WTC11 (cell line): ENCODE data around the gene SYT7. TPM values are rescaled to one million over a fixed set of nuclear protein-coding genes. Genes with fewer than 3 reads are reported as not detected.

ENCODE experiments used
- CREB1 ChIP-seq: sonication (generic); formaldehyde crosslinking; IDR thresholded peaks from 2 replicates; pipeline ENCODE4 v1.8.0; 2023; ENCODE audit warnings: mild to moderate bottlenecking, missing genetic modification reagents
- ELF4 ChIP-seq: sonication (generic); formaldehyde crosslinking; IDR thresholded peaks from 2 replicates; pipeline ENCODE4 v1.8.1; 2022; ENCODE audit warnings: low read depth, mild to moderate bottlenecking, moderate library complexity, missing genetic modification reagents
- EMX1 ChIP-seq: fragments of 250-450 bp; sonication (Bioruptor Pico); IDR thresholded peaks from 2 replicates; pipeline ENCODE4 v1.8.0; 2021; ENCODE audit warnings: mild to moderate bottlenecking
- KAT7 ChIP-seq: sonication (generic); formaldehyde crosslinking; IDR thresholded peaks from 2 replicates; pipeline ENCODE4 v1.8.1; 2023; ENCODE audit warnings: missing genetic modification reagents, mild to moderate bottlenecking, borderline replicate concordance
- SMAD4 ChIP-seq: sonication (generic); formaldehyde crosslinking; IDR thresholded peaks from 2 replicates; pipeline ENCODE4 v1.8.0; 2022; ENCODE audit warnings: mild to moderate bottlenecking, missing genetic modification reagents
- SP1 ChIP-seq: sonication (generic); formaldehyde crosslinking; conservative IDR thresholded peaks from 2 replicates; pipeline ENCODE4 v1.8.1; 2022; ENCODE audit warnings: missing genetic modification reagents
- TCF7 ChIP-seq: sonication (generic); formaldehyde crosslinking; IDR thresholded peaks from 2 replicates; pipeline ENCODE4 v1.8.0; 2022; ENCODE audit warnings: mild to moderate bottlenecking, low read depth, missing genetic modification reagents, moderate library complexity
- ZNF317 ChIP-seq: sonication (generic); formaldehyde crosslinking; IDR thresholded peaks from 2 replicates; pipeline ENCODE4 v1.8.1; 2023; ENCODE audit warnings: low read depth, mild to moderate bottlenecking, moderate library complexity, missing genetic modification reagents, borderline replicate concordance
- ZNF671 ChIP-seq: fragments of 250-450 bp; sonication (Bioruptor Pico); IDR thresholded peaks from 2 replicates; pipeline ENCODE4 v1.8.0; 2021; ENCODE audit warnings: mild to moderate bottlenecking
- total RNA-seq: library from RNA; stranded (reverse); gene quantifications from 3 replicates; pipeline ENCODE4 v1.2.3, GENCODE V29; 2021
- TF ChIP-seq, protein P1 (sequence below): sonication (generic); formaldehyde crosslinking; conservative IDR thresholded peaks from 2 replicates; pipeline ENCODE4 v1.8.1; 2023; ENCODE audit warnings: mild to moderate bottlenecking, low read depth, missing genetic modification reagents, moderate library complexity
- TF ChIP-seq, protein P2 (sequence below): sonication (generic); formaldehyde crosslinking; IDR thresholded peaks from 2 replicates; pipeline ENCODE4 v1.8.0; 2022; ENCODE audit warnings: mild to moderate bottlenecking, missing genetic modification reagents
- TF ChIP-seq, protein P3 (sequence below): sonication (generic); formaldehyde crosslinking; IDR thresholded peaks from 2 replicates; pipeline ENCODE4 v1.8.0; 2022; ENCODE audit warnings: mild to moderate bottlenecking, missing genetic modification reagents
- TF ChIP-seq, protein P4 (sequence below): sonication (generic); formaldehyde crosslinking; IDR thresholded peaks from 2 replicates; pipeline ENCODE4 v1.8.1; 2023; ENCODE audit warnings: mild to moderate bottlenecking, missing genetic modification reagents, moderate library complexity
- TF ChIP-seq, protein P5 (sequence below): fragments of 250-450 bp; sonication (Bioruptor Pico); IDR thresholded peaks from 2 replicates; pipeline ENCODE4 v1.9.0; 2021; ENCODE audit warnings: mild to moderate bottlenecking, borderline replicate concordance
- TF ChIP-seq, protein P6 (sequence below): sonication (generic); formaldehyde crosslinking; IDR thresholded peaks from 2 replicates; pipeline ENCODE4 v1.8.1; 2023; ENCODE audit warnings: mild to moderate bottlenecking, missing genetic modification reagents, moderate library complexity
- TF ChIP-seq, protein P7 (sequence below): sonication (generic); formaldehyde crosslinking; IDR thresholded peaks from 2 replicates; pipeline ENCODE4 v1.8.0; 2023; ENCODE audit warnings: mild to moderate bottlenecking, missing genetic modification reagents
- TF ChIP-seq, protein P8 (sequence below): sonication (generic); formaldehyde crosslinking; IDR thresholded peaks from 2 replicates; pipeline ENCODE4 v1.8.0; 2022; ENCODE audit warnings: missing genetic modification reagents
- TF ChIP-seq, protein P9 (sequence below): sonication (generic); formaldehyde crosslinking; IDR thresholded peaks from 2 replicates; pipeline ENCODE4 v1.8.0; 2023; ENCODE audit warnings: missing genetic modification reagents

SYT7 gene
- total RNA-seq, 1 experiment from 2014 or later, result 12.5 TPM

DNA sequence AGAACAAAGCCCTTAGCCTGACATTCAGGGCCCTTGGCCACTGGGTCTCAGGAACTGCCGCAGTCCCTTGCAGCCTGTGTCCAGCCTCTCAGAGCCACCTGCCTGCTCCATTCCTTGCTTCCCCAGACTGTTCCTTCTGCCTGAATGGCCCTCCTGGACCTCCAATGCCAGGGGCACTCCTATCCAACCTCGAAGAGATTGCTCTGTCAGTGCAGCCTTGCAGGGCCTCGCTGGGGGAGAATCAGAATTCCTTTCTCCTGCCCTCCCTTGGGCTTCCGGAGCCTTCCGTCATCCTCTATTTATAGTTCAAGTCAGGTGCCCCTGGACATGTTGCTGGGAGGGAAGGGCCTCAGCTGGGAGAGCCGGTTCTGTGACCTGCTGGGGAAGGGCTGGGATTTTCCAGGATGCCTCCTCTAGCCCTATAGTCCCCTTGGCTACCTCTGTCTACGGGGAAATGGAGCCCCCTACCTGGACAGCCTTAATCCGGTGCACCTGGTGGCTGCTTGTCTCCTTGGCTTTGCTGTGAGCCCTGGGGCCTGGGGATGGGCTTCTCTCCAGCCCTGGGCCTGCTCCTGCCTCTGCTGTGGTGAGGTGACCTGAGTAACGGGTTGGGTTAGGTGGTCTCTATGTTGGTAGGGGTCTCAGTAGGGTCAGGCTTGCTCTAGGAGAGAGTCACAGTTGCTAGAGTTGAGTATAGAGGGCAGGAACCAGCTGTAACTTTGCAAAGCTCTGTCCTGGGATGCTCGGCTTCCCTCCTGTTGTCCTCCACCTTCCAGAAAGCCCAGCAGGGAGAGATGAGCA, 45.9 kb upstream of the SYT7 start (continued):
- TF ChIP-seq, protein P1, sequence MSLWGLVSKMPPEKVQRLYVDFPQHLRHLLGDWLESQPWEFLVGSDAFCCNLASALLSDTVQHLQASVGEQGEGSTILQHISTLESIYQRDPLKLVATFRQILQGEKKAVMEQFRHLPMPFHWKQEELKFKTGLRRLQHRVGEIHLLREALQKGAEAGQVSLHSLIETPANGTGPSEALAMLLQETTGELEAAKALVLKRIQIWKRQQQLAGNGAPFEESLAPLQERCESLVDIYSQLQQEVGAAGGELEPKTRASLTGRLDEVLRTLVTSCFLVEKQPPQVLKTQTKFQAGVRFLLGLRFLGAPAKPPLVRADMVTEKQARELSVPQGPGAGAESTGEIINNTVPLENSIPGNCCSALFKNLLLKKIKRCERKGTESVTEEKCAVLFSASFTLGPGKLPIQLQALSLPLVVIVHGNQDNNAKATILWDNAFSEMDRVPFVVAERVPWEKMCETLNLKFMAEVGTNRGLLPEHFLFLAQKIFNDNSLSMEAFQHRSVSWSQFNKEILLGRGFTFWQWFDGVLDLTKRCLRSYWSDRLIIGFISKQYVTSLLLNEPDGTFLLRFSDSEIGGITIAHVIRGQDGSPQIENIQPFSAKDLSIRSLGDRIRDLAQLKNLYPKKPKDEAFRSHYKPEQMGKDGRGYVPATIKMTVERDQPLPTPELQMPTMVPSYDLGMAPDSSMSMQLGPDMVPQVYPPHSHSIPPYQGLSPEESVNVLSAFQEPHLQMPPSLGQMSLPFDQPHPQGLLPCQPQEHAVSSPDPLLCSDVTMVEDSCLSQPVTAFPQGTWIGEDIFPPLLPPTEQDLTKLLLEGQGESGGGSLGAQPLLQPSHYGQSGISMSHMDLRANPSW, result no peak
- TF ChIP-seq ZNF671 (CRISPR knock-in tag) (no peak), SMAD4 (CRISPR knock-in tag) (no peak), CREB1 (no peak), ELF4 (CRISPR knock-in tag) (no peak), ZNF317 (CRISPR knock-in tag) (no peak), KAT7 (no peak), EMX1 (CRISPR knock-in tag) (no peak), SP1 (CRISPR knock-in tag) (no peak), TCF7 (CRISPR knock-in tag) (no peak)
- TF ChIP-seq, protein P2, sequence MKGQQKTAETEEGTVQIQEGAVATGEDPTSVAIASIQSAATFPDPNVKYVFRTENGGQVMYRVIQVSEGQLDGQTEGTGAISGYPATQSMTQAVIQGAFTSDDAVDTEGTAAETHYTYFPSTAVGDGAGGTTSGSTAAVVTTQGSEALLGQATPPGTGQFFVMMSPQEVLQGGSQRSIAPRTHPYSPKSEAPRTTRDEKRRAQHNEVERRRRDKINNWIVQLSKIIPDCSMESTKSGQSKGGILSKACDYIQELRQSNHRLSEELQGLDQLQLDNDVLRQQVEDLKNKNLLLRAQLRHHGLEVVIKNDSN, result peak; percentile 76
- TF ChIP-seq, protein P3, sequence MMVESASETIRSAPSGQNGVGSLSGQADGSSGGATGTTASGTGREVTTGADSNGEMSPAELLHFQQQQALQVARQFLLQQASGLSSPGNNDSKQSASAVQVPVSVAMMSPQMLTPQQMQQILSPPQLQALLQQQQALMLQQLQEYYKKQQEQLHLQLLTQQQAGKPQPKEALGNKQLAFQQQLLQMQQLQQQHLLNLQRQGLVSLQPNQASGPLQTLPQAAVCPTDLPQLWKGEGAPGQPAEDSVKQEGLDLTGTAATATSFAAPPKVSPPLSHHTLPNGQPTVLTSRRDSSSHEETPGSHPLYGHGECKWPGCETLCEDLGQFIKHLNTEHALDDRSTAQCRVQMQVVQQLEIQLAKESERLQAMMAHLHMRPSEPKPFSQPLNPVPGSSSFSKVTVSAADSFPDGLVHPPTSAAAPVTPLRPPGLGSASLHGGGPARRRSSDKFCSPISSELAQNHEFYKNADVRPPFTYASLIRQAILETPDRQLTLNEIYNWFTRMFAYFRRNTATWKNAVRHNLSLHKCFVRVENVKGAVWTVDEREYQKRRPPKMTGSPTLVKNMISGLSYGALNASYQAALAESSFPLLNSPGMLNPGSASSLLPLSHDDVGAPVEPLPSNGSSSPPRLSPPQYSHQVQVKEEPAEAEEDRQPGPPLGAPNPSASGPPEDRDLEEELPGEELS (CRISPR knock-in tag), result 0 out of 2 replicates have a peak, but pooled peaks have one; percentile 13
- TF ChIP-seq, protein P4, sequence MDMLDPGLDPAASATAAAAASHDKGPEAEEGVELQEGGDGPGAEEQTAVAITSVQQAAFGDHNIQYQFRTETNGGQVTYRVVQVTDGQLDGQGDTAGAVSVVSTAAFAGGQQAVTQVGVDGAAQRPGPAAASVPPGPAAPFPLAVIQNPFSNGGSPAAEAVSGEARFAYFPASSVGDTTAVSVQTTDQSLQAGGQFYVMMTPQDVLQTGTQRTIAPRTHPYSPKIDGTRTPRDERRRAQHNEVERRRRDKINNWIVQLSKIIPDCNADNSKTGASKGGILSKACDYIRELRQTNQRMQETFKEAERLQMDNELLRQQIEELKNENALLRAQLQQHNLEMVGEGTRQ (CRISPR knock-in tag), result peak; percentile 77
- TF ChIP-seq, protein P5, sequence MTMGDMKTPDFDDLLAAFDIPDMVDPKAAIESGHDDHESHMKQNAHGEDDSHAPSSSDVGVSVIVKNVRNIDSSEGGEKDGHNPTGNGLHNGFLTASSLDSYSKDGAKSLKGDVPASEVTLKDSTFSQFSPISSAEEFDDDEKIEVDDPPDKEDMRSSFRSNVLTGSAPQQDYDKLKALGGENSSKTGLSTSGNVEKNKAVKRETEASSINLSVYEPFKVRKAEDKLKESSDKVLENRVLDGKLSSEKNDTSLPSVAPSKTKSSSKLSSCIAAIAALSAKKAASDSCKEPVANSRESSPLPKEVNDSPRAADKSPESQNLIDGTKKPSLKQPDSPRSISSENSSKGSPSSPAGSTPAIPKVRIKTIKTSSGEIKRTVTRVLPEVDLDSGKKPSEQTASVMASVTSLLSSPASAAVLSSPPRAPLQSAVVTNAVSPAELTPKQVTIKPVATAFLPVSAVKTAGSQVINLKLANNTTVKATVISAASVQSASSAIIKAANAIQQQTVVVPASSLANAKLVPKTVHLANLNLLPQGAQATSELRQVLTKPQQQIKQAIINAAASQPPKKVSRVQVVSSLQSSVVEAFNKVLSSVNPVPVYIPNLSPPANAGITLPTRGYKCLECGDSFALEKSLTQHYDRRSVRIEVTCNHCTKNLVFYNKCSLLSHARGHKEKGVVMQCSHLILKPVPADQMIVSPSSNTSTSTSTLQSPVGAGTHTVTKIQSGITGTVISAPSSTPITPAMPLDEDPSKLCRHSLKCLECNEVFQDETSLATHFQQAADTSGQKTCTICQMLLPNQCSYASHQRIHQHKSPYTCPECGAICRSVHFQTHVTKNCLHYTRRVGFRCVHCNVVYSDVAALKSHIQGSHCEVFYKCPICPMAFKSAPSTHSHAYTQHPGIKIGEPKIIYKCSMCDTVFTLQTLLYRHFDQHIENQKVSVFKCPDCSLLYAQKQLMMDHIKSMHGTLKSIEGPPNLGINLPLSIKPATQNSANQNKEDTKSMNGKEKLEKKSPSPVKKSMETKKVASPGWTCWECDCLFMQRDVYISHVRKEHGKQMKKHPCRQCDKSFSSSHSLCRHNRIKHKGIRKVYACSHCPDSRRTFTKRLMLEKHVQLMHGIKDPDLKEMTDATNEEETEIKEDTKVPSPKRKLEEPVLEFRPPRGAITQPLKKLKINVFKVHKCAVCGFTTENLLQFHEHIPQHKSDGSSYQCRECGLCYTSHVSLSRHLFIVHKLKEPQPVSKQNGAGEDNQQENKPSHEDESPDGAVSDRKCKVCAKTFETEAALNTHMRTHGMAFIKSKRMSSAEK, result no peak
- TF ChIP-seq, protein P6, sequence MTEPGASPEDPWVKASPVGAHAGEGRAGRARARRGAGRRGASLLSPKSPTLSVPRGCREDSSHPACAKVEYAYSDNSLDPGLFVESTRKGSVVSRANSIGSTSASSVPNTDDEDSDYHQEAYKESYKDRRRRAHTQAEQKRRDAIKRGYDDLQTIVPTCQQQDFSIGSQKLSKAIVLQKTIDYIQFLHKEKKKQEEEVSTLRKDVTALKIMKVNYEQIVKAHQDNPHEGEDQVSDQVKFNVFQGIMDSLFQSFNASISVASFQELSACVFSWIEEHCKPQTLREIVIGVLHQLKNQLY (CRISPR knock-in tag), result no peak
- TF ChIP-seq, protein P7, sequence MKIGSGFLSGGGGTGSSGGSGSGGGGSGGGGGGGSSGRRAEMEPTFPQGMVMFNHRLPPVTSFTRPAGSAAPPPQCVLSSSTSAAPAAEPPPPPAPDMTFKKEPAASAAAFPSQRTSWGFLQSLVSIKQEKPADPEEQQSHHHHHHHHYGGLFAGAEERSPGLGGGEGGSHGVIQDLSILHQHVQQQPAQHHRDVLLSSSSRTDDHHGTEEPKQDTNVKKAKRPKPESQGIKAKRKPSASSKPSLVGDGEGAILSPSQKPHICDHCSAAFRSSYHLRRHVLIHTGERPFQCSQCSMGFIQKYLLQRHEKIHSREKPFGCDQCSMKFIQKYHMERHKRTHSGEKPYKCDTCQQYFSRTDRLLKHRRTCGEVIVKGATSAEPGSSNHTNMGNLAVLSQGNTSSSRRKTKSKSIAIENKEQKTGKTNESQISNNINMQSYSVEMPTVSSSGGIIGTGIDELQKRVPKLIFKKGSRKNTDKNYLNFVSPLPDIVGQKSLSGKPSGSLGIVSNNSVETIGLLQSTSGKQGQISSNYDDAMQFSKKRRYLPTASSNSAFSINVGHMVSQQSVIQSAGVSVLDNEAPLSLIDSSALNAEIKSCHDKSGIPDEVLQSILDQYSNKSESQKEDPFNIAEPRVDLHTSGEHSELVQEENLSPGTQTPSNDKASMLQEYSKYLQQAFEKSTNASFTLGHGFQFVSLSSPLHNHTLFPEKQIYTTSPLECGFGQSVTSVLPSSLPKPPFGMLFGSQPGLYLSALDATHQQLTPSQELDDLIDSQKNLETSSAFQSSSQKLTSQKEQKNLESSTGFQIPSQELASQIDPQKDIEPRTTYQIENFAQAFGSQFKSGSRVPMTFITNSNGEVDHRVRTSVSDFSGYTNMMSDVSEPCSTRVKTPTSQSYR (CRISPR knock-in tag), result no peak
- TF ChIP-seq, protein P8, sequence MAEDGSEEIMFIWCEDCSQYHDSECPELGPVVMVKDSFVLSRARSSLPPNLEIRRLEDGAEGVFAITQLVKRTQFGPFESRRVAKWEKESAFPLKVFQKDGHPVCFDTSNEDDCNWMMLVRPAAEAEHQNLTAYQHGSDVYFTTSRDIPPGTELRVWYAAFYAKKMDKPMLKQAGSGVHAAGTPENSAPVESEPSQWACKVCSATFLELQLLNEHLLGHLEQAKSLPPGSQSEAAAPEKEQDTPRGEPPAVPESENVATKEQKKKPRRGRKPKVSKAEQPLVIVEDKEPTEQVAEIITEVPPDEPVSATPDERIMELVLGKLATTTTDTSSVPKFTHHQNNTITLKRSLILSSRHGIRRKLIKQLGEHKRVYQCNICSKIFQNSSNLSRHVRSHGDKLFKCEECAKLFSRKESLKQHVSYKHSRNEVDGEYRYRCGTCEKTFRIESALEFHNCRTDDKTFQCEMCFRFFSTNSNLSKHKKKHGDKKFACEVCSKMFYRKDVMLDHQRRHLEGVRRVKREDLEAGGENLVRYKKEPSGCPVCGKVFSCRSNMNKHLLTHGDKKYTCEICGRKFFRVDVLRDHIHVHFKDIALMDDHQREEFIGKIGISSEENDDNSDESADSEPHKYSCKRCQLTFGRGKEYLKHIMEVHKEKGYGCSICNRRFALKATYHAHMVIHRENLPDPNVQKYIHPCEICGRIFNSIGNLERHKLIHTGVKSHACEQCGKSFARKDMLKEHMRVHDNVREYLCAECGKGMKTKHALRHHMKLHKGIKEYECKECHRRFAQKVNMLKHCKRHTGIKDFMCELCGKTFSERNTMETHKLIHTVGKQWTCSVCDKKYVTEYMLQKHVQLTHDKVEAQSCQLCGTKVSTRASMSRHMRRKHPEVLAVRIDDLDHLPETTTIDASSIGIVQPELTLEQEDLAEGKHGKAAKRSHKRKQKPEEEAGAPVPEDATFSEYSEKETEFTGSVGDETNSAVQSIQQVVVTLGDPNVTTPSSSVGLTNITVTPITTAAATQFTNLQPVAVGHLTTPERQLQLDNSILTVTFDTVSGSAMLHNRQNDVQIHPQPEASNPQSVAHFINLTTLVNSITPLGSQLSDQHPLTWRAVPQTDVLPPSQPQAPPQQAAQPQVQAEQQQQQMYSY (CRISPR knock-in tag), result no peak
- TF ChIP-seq, protein P9, sequence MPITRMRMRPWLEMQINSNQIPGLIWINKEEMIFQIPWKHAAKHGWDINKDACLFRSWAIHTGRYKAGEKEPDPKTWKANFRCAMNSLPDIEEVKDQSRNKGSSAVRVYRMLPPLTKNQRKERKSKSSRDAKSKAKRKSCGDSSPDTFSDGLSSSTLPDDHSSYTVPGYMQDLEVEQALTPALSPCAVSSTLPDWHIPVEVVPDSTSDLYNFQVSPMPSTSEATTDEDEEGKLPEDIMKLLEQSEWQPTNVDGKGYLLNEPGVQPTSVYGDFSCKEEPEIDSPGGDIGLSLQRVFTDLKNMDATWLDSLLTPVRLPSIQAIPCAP (CRISPR knock-in tag), result no peak
